NCI-H2107 treated with DMSO at 0.1 percent for 48 hours (cell line): ENCODE measurements around the gene OR51G1.
"Not testable (repeated sequence)": the region's sequence is repeated elsewhere in the genome, so short reads cannot be mapped to it uniquely, and the experiment has no call there.

Source experiments
- DNase-seq: peaks from one replicate; lab custom pipeline; 2025; ENCODE audit not compliant: unreplicated experiment; lab: John Stamatoyannopoulos, UW

The OR51G1 gene

GRCh38 chr11:4924239-4924638, at the start of gene OR51G1:
OR51G1 (minus strand) TSS chr11:4924339; CDS start chr11:4924339, 0 bp downstream.
- DNase-seq: no peak

- DNase-seq: no peak
Observed at GRCh38 chr11:4962816-4963215, 38.7 kb upstream of the OR51G1 start.

GRCh38 chr11:4960877-4961276, 36.7 kb upstream of the OR51G1 start:
- no peak for DNase-seq

GRCh38 chr11:4957396-4957795, 33.3 kb upstream of the OR51G1 start:
- no peak for DNase-seq

GRCh38 chr11:4955613-4956012, 31.5 kb upstream of the OR51G1 start, which contains the start of gene OR51A2:
OR51A2 (minus strand) TSS chr11:4955713; CDS start chr11:4955713, 0 bp downstream.
- not testable (repeated sequence) for DNase-seq

- no peak for DNase-seq
Observed at GRCh38 chr11:4947505-4947904, 23.4 kb upstream of the OR51G1 start, which contains the start of gene OR51A4. OR51A4 (minus strand) TSS chr11:4947605; CDS start chr11:4947100, 505 bp downstream.

- DNase-seq: no peak
Observed at GRCh38 chr11:4936745-4937144, 12.6 kb upstream of the OR51G1 start.

GRCh38 chr11:4932751-4933150, 8.6 kb upstream of the OR51G1 start:
- DNase-seq: no peak

GRCh38 chr11:4926608-4927007, 2.5 kb upstream of the OR51G1 start:
- DNase-seq: no peak

GRCh38 chr11:4922304-4922703, 1.8 kb downstream of the OR51G1 start:
- no peak for DNase-seq

GRCh38 chr11:4921796-4922195, 2.3 kb downstream of the OR51G1 start:
- DNase-seq: no peak

- no peak for DNase-seq
Observed at GRCh38 chr11:4919250-4919649, 4.9 kb downstream of the OR51G1 start, which contains the start of gene OR51G2. OR51G2 (minus strand) TSS chr11:4919350; CDS start chr11:4915663, 3,687 bp downstream.

- DNase-seq: no peak
Observed at GRCh38 chr11:4916581-4916980, 7.6 kb downstream of the OR51G1 start.

- DNase-seq: no peak
Observed at GRCh38 chr11:4903484-4903883, 20.7 kb downstream of the OR51G1 start, which contains the start of gene OR51A7. OR51A7 (plus strand) TSS chr11:4903783; CDS start chr11:4907370, 3,587 bp downstream.

GRCh38 chr11:4891996-4892640, 32.0 kb downstream of the OR51G1 start:
- no peak for DNase-seq

- DNase-seq: no peak
Observed at GRCh38 chr11:4890279-4890678, 33.9 kb downstream of the OR51G1 start.

GRCh38 chr11:4887591-4887990, 36.5 kb downstream of the OR51G1 start:
- DNase-seq: no peak

- no peak for DNase-seq
Observed at GRCh38 chr11:4886186-4886585, 38.0 kb downstream of the OR51G1 start.

GRCh38 chr11:4884361-4884760, 39.8 kb downstream of the OR51G1 start:
- DNase-seq: no peak

GRCh38 chr11:4882543-4882942, 41.6 kb downstream of the OR51G1 start:
- no peak for DNase-seq

- DNase-seq: no peak
Observed at GRCh38 chr11:4881860-4882500, 42.2 kb downstream of the OR51G1 start, which contains the start of gene OR51T1. OR51T1 (plus strand) TSS chr11:4881900; CDS start chr11:4881900, 0 bp downstream.

GRCh38 chr11:4881188-4881587, 43.0 kb downstream of the OR51G1 start:
- no peak for DNase-seq
